HepG2 (cell line): Measurements from ENCODE around the gene ABCC5. TPM values are rescaled to one million over a fixed set of nuclear protein-coding genes. Genes with fewer than 3 reads are reported as not detected.
A peak's percentile ranks its signal among the peaks of the same experiment; 100 is the strongest.

Experiments used
- ARID5B ChIP-seq: IDR thresholded peaks from 2 replicates; pipeline ENCODE4 v1.4.0; 2020; ENCODE audit warnings: mild to moderate bottlenecking, missing genetic modification reagents
- ARNTL ChIP-seq: sonication (generic); formaldehyde crosslinking; IDR thresholded peaks from 2 replicates; pipeline ENCODE4 v1.4.0; 2020; ENCODE audit warnings: mild to moderate bottlenecking, missing genetic modification reagents
- HDAC1 ChIP-seq: sonication (generic); formaldehyde crosslinking; IDR thresholded peaks from 2 replicates; pipeline ENCODE4 v1.5.1; 2020; ENCODE audit warnings: mild to moderate bottlenecking, missing genetic modification reagents
- MTF2 ChIP-seq: sonication (generic); formaldehyde crosslinking; IDR thresholded peaks from 2 replicates; pipeline ENCODE4 v1.5.0; 2020; ENCODE audit warnings: missing genetic modification reagents, borderline replicate concordance
- NONO ChIP-seq, 2 experiments: fragments of 450-650 bp in 1 of 2; sonication (generic) in 1 of 2; formaldehyde crosslinking in 1 of 2; IDR thresholded peaks in 1 of 2; conservative IDR thresholded peaks in 1 of 2; 2 replicates each; pipeline versions ENCODE4 v1.6.1 to v1.8.0; 2017 to 2022; ENCODE audit warnings: mild to moderate bottlenecking in 1 of 2, missing genetic modification reagents in 1 of 2, moderate library complexity in 1 of 2
- RXRA ChIP-seq: sonication (generic); formaldehyde crosslinking; IDR thresholded peaks from 2 replicates; pipeline ENCODE4 v1.5.1; 2020; ENCODE audit warnings: missing genetic modification reagents
- RXRB ChIP-seq: IDR thresholded peaks from 2 replicates; pipeline ENCODE4 v1.6.1; 2016; ENCODE audit warnings: borderline replicate concordance, missing genetic modification reagents, missing compliant biosample characterization
- SAP130 ChIP-seq: IDR thresholded peaks from 2 replicates; pipeline ENCODE4 v1.6.1; 2016; ENCODE audit warnings: low read depth
- THYN1 ChIP-seq: sonication (generic); formaldehyde crosslinking; IDR thresholded peaks from 2 replicates; pipeline ENCODE4 v1.8.1; 2023; ENCODE audit warnings: low read depth, mild to moderate bottlenecking, moderate library complexity, missing genetic modification reagents, borderline replicate concordance
- ZBTB49 ChIP-seq: sonication (generic); formaldehyde crosslinking; IDR thresholded peaks from 2 replicates; pipeline ENCODE4 v1.4.0; 2020; ENCODE audit warnings: missing genetic modification reagents, borderline replicate concordance
- ZBTB8A ChIP-seq: sonication (generic); formaldehyde crosslinking; IDR thresholded peaks from 2 replicates; pipeline ENCODE4 v1.4.0; 2020; ENCODE audit warnings: mild to moderate bottlenecking, low read depth, missing genetic modification reagents, borderline replicate concordance
- ZFP90 ChIP-seq: sonication (generic); formaldehyde crosslinking; IDR thresholded peaks from 2 replicates; pipeline ENCODE4 v1.8.0; 2022; ENCODE audit warnings: missing genetic modification reagents, mild to moderate bottlenecking, inconsistent platforms, borderline replicate concordance
- ZNF101 ChIP-seq: sonication (generic); formaldehyde crosslinking; IDR thresholded peaks from 2 replicates; pipeline ENCODE4 v1.4.0; 2020; ENCODE audit warnings: mild to moderate bottlenecking, low read depth, missing genetic modification reagents, borderline replicate concordance
- ZNF225 ChIP-seq: sonication (generic); formaldehyde crosslinking; IDR thresholded peaks from 2 replicates; pipeline ENCODE4 v1.4.0; 2020; ENCODE audit warnings: mild to moderate bottlenecking, missing genetic modification reagents
- ZNF230 ChIP-seq: sonication (generic); formaldehyde crosslinking; IDR thresholded peaks from 2 replicates; pipeline ENCODE4 v1.4.0; 2020; ENCODE audit warnings: mild to moderate bottlenecking, missing genetic modification reagents
- ZNF337 ChIP-seq: sonication (generic); formaldehyde crosslinking; IDR thresholded peaks from 2 replicates; pipeline ENCODE4 v1.5.1; 2020; ENCODE audit warnings: missing genetic modification reagents, low read depth, mild to moderate bottlenecking, borderline replicate concordance
- ZNF34 ChIP-seq: sonication (generic); formaldehyde crosslinking; IDR thresholded peaks from 2 replicates; pipeline ENCODE4 v1.4.0; 2020; ENCODE audit warnings: mild to moderate bottlenecking, missing genetic modification reagents, borderline replicate concordance
- ZNF710 ChIP-seq: sonication (generic); formaldehyde crosslinking; IDR thresholded peaks from 2 replicates; pipeline ENCODE4 v1.5.0; 2020; ENCODE audit warnings: mild to moderate bottlenecking, missing genetic modification reagents, borderline replicate concordance
- ZNF746 ChIP-seq: sonication (generic); formaldehyde crosslinking; IDR thresholded peaks from 2 replicates; pipeline ENCODE4 v1.8.0; 2022; ENCODE audit warnings: mild to moderate bottlenecking, missing genetic modification reagents
- polyA plus RNA-seq, 8 experiments: library from polyadenylated mRNA; depleted of rRNA in 3 of 8; stranded (reverse) in 7 of 8; unstranded in 1 of 8; fragments of >200 nt; fragmentation: Illumina TruSeq in 4 of 8; extraction: Trizol in 4 of 8; gene quantifications; 2 replicates each; pipeline versions ENCODE4 v1.2.1 to v1.2.3, GENCODE V29; 2011 to 2016; ENCODE audit warnings: low read depth in 4 of 8, missing spikeins in 1 of 8, mixed read lengths in 1 of 8; ENCODE audit not compliant: insufficient read depth in 1 of 8
- total RNA-seq, 5 experiments: library from RNA; depleted of rRNA; stranded (reverse); fragments of >200 nt; fragmentation: Illumina TruSeq; extraction: Trizol; gene quantifications; 2 replicates each; pipeline ENCODE4 v1.2.3, GENCODE V29; 2016; ENCODE audit warnings: low read depth in 1 of 5

Gene ABCC5
- total and polyA plus RNA-seq, 2 of the 13 experiments (the other 11 are each of a cell fraction or from before 2014, with no cell fraction given) = 12.5 to 12.7 TPM

- TF ChIP-seq ZNF710 (CRISPR knock-in tag) = peak; percentile 45; the same call in 1 of the 2 replicates
- no peak for TF ChIP-seq THYN1
- TF ChIP-seq RXRB = 0 out of 2 replicates have a peak, but pooled peaks have one; percentile 37
- TF ChIP-seq ZNF337 (CRISPR knock-in tag) = no peak
- TF ChIP-seq HDAC1 (CRISPR knock-in tag) = 0 out of 2 replicates have a peak, but pooled peaks have one; percentile 26
- peak; percentile 38; the same call in 1 of the 2 replicates for TF ChIP-seq SAP130
- TF ChIP-seq ZBTB8A (CRISPR knock-in tag) = no peak
- 0 out of 2 replicates have a peak, but pooled peaks have one; percentile 75 for TF ChIP-seq ZFP90
- 0 out of 2 replicates have a peak, but pooled peaks have one; percentile 41 for TF ChIP-seq ARID5B (CRISPR knock-in tag)
- TF ChIP-seq ZBTB49 = no peak
- no peak for TF ChIP-seq ZNF230
- no peak for TF ChIP-seq ZNF34
- no peak for TF ChIP-seq ZNF101
- 0 out of 2 replicates have a peak, but pooled peaks have one; percentile 44 for TF ChIP-seq MTF2 (CRISPR knock-in tag)
- TF ChIP-seq ARNTL (CRISPR knock-in tag) = peak; percentile 50; the same call in 1 of the 2 replicates
- TF ChIP-seq ZNF225 (CRISPR knock-in tag) = peak; percentile 32; the same call in 1 of the 2 replicates
- peak; percentile 61; the same call in 1 of the 2 replicates for TF ChIP-seq RXRA (CRISPR knock-in tag)
- no peak for TF ChIP-seq NONO (IDR thresholded peaks at IDR 0.05)
- no peak for TF ChIP-seq NONO (CRISPR knock-in tag; conservative IDR thresholded peaks at IDR 0.05)
- TF ChIP-seq ZNF746 (CRISPR knock-in tag) = 0 out of 2 replicates have a peak, but pooled peaks have one; percentile 30
Measured at GRCh38 chr3:183912895-183913579, 104.6 kb downstream of the ABCC5 start (continued).
